H1 (cell line): ENCODE measurements around the gene DPP10. TPM values are rescaled to one million over a fixed set of nuclear protein-coding genes. Genes with fewer than 3 reads are reported as not detected.
A peak's percentile ranks its signal among the peaks of the same experiment; 100 is the strongest.

Experiments
- TBP ChIP-seq: IDR thresholded peaks from 2 replicates; pipeline ENCODE4 v1.6.1; 2011; ENCODE audit warnings: low read depth, low read length, improper control_type of control experiment
- polyA plus RNA-seq, 7 experiments: library from polyadenylated mRNA; depleted of rRNA in 3 of 7; stranded (reverse) in 5 of 7; unstranded in 2 of 7; fragments of >200 nt in 5 of 7; fragments of 200-250 nt in 2 of 7; gene quantifications; 1 replicate in 5 of 7; 2 replicates in 1 of 7; 4 replicates in 1 of 7; pipeline versions ENCODE4 v1.2.1 to v1.2.3, GENCODE V29; 2011 to 2013; ENCODE audit warnings: missing spikeins in 2 of 7, mixed read lengths in 2 of 7
- total RNA-seq: library from RNA; stranded (reverse); fragmentation: NEBNext Ultra II Directional; extraction: Animal tissue kit (Norgen Biotek cat#: 25700); gene quantifications from 2 replicates; pipeline ENCODE4 v1.2.1, GENCODE V29; 2021
- TF ChIP-seq, protein P1 (sequence below): fragments of 300-600 bp; sonication (generic); IDR thresholded peaks from 2 replicates; pipeline ENCODE4 v1.7.1; 2012; ENCODE audit warnings: low read length, moderate library complexity, mild to moderate bottlenecking, inconsistent platforms; ENCODE audit not compliant: insufficient replicate concordance

Gene DPP10
- total and polyA plus RNA-seq, 2 of the 8 experiments (the other 6 are each of a cell fraction or from before 2014, with no cell fraction given), result 3.3 to 7.2 TPM

DNA sequence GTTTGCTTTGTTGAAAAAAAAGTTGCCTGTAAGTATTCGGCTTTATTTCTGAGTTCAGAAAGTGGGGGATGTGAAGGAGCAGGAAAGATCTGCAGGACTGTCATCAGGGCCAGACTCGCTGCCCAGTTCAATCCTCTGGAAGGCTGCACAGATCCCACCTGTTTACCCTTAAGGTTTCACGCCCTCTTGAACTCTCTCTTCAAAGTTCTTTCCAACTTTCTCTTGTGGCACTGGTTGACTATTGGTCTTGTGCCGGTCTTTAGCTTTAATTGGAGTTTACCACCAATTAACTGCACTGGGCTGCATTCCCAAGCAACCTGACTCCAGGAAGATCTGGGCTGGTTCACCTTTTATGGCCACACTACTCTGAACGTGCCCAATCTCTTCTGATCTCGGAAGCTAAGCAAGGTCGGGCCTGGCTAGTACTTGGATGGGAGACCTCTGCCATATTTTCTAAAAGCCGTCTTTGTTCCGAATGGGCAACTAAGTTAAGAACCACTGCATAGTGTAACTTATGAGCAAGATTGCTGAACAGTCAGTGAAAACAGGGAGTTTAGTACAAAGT is 495.0 kb downstream of the DPP10 start (continued):
- TF ChIP-seq, protein P1, sequence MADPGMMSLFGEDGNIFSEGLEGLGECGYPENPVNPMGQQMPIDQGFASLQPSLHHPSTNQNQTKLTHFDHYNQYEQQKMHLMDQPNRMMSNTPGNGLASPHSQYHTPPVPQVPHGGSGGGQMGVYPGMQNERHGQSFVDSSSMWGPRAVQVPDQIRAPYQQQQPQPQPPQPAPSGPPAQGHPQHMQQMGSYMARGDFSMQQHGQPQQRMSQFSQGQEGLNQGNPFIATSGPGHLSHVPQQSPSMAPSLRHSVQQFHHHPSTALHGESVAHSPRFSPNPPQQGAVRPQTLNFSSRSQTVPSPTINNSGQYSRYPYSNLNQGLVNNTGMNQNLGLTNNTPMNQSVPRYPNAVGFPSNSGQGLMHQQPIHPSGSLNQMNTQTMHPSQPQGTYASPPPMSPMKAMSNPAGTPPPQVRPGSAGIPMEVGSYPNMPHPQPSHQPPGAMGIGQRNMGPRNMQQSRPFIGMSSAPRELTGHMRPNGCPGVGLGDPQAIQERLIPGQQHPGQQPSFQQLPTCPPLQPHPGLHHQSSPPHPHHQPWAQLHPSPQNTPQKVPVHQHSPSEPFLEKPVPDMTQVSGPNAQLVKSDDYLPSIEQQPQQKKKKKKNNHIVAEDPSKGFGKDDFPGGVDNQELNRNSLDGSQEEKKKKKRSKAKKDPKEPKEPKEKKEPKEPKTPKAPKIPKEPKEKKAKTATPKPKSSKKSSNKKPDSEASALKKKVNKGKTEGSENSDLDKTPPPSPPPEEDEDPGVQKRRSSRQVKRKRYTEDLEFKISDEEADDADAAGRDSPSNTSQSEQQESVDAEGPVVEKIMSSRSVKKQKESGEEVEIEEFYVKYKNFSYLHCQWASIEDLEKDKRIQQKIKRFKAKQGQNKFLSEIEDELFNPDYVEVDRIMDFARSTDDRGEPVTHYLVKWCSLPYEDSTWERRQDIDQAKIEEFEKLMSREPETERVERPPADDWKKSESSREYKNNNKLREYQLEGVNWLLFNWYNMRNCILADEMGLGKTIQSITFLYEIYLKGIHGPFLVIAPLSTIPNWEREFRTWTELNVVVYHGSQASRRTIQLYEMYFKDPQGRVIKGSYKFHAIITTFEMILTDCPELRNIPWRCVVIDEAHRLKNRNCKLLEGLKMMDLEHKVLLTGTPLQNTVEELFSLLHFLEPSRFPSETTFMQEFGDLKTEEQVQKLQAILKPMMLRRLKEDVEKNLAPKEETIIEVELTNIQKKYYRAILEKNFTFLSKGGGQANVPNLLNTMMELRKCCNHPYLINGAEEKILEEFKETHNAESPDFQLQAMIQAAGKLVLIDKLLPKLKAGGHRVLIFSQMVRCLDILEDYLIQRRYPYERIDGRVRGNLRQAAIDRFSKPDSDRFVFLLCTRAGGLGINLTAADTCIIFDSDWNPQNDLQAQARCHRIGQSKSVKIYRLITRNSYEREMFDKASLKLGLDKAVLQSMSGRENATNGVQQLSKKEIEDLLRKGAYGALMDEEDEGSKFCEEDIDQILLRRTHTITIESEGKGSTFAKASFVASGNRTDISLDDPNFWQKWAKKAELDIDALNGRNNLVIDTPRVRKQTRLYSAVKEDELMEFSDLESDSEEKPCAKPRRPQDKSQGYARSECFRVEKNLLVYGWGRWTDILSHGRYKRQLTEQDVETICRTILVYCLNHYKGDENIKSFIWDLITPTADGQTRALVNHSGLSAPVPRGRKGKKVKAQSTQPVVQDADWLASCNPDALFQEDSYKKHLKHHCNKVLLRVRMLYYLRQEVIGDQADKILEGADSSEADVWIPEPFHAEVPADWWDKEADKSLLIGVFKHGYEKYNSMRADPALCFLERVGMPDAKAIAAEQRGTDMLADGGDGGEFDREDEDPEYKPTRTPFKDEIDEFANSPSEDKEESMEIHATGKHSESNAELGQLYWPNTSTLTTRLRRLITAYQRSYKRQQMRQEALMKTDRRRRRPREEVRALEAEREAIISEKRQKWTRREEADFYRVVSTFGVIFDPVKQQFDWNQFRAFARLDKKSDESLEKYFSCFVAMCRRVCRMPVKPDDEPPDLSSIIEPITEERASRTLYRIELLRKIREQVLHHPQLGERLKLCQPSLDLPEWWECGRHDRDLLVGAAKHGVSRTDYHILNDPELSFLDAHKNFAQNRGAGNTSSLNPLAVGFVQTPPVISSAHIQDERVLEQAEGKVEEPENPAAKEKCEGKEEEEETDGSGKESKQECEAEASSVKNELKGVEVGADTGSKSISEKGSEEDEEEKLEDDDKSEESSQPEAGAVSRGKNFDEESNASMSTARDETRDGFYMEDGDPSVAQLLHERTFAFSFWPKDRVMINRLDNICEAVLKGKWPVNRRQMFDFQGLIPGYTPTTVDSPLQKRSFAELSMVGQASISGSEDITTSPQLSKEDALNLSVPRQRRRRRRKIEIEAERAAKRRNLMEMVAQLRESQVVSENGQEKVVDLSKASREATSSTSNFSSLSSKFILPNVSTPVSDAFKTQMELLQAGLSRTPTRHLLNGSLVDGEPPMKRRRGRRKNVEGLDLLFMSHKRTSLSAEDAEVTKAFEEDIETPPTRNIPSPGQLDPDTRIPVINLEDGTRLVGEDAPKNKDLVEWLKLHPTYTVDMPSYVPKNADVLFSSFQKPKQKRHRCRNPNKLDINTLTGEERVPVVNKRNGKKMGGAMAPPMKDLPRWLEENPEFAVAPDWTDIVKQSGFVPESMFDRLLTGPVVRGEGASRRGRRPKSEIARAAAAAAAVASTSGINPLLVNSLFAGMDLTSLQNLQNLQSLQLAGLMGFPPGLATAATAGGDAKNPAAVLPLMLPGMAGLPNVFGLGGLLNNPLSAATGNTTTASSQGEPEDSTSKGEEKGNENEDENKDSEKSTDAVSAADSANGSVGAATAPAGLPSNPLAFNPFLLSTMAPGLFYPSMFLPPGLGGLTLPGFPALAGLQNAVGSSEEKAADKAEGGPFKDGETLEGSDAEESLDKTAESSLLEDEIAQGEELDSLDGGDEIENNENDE, result no peak
- peak; percentile 76 for TF ChIP-seq TBP
